Stimulated activated CD4-positive, alpha-beta T cell treated with anti-CD3 and anti-CD28 coated beads, Interleukin-12 subunit alpha, Interleukin-12 subunit beta, amount 100 ng/mL, for 48 hours (primary cell): ENCODE measurements around the gene PRRC2B.
"Not testable (repeated sequence)": the region's sequence is repeated elsewhere in the genome, so short reads cannot be mapped to it uniquely, and the experiment has no call there.

Experiments used
- DNase-seq, 3 donors: peaks; one replicate each; pipeline ENCODE4 v3.0.0-alpha.2; 2020; ENCODE audit warnings: low read depth in 2 of 3, low spot score in 1 of 3

PRRC2B gene

GRCh38 chr9:131393622-131394463 lies at the start of gene PRRC2B:
TSS of gene PRRC2B (plus strand) at chr9:131394086. CDS start at chr9:131430145, 36,059 bp downstream.
- peak; percentile 72 to 85 (median 75) for DNase-seq

GRCh38 chr9:131344931-131345535 lies 48.9 kb upstream of the PRRC2B start:
- not testable (repeated sequence) for DNase-seq

GRCh38 chr9:131346559-131346958 lies 47.3 kb upstream of the PRRC2B start:
- no peak for DNase-seq

GRCh38 chr9:131347376-131348020 lies 46.4 kb upstream of the PRRC2B start:
- DNase-seq, result no peak

- DNase-seq, result no peak
Measured at GRCh38 chr9:131348631-131349521, 45.0 kb upstream of the PRRC2B start.

GRCh38 chr9:131349522-131349880 lies 44.4 kb upstream of the PRRC2B start:
- no peak for DNase-seq

GRCh38 chr9:131349881-131350563 lies 43.9 kb upstream of the PRRC2B start:
- peak; percentile 73 to 88 (median 83) for DNase-seq

- DNase-seq, result not testable (repeated sequence)
Measured at GRCh38 chr9:131356479-131356878, 37.4 kb upstream of the PRRC2B start.

- DNase-seq, result no peak
Measured at GRCh38 chr9:131358556-131358955, 35.3 kb upstream of the PRRC2B start.

- DNase-seq, result no peak
Measured at GRCh38 chr9:131361202-131361833, 32.6 kb upstream of the PRRC2B start.

- DNase-seq, result no peak
Measured at GRCh38 chr9:131365546-131365945, 28.3 kb upstream of the PRRC2B start.

- no peak for DNase-seq
Measured at GRCh38 chr9:131366761-131367401, 27.0 kb upstream of the PRRC2B start.

GRCh38 chr9:131367450-131367849 lies 26.4 kb upstream of the PRRC2B start:
- no peak for DNase-seq

- no peak for DNase-seq
Measured at GRCh38 chr9:131370638-131371037, 23.2 kb upstream of the PRRC2B start.

- DNase-seq, result not testable (repeated sequence)
Measured at GRCh38 chr9:131372599-131372973, 21.3 kb upstream of the PRRC2B start.

GRCh38 chr9:131374638-131375037 lies 19.2 kb upstream of the PRRC2B start:
- not testable (repeated sequence) for DNase-seq

- no peak for DNase-seq
Measured at GRCh38 chr9:131379056-131379455, 14.8 kb upstream of the PRRC2B start.

GRCh38 chr9:131382850-131383729 lies 10.8 kb upstream of the PRRC2B start:
- no peak for DNase-seq

- no peak for DNase-seq
Measured at GRCh38 chr9:131385296-131385695, 8.6 kb upstream of the PRRC2B start.
